Gastroesophageal sphincter (tissue), 4 donors: Measurements from ENCODE around the gene MAML2. TPM values are rescaled to one million over a fixed set of nuclear protein-coding genes. Genes with fewer than 3 reads are reported as not detected.

Experiments
- ATAC-seq: fragments of 150-250 bp; one replicate; pipeline ENCODE4 v1.9.1; 2016; ENCODE audit warnings: mild to moderate bottlenecking, moderate library complexity
- H3K27ac ChIP-seq, 4 donors: fragments of 200-600 bp; sonication (generic) in 3 of 4; 1 replicate in 3 of 4; 2 replicates in 1 of 4; pipeline ENCODE4 v1.5.1; 2016 to 2019
- H3K27me3 ChIP-seq: fragments of 200-600 bp; sonication (generic); one replicate; pipeline ENCODE4 v1.5.1; 2019
- H3K36me3 ChIP-seq, 2 donors: fragments of 200-600 bp; sonication (generic); one replicate each; pipeline ENCODE4 v1.5.1; 2019; ENCODE audit warnings: control low read depth in 1 of 2
- H3K4me1 ChIP-seq, 3 donors: fragments of 200-600 bp; sonication (generic); 1 replicate in 2 of 3; 2 replicates in 1 of 3; pipeline ENCODE4 v1.5.1; 2016 to 2019; ENCODE audit warnings: control low read depth in 2 of 3
- H3K4me3 ChIP-seq, 2 donors: fragments of 200-600 bp; sonication (generic); one replicate each; pipeline ENCODE4 v1.5.1; 2019; ENCODE audit warnings: mild to moderate bottlenecking in 1 of 2, moderate library complexity in 1 of 2
- H3K9me3 ChIP-seq, 3 donors: fragments of 200-600 bp; sonication (generic); one replicate each; pipeline ENCODE4 v1.5.1; 2017 to 2019; ENCODE audit warnings: control low read depth in 2 of 3
- CTCF ChIP-seq, 4 experiments: fragments of 200-600 bp in 2 of 4; fragments of 450-650 bp in 2 of 4; sonication (generic) in 1 of 4; IDR thresholded peaks; one replicate each; pipeline ENCODE4 v1.5.1; 2017 to 2019; ENCODE audit warnings: antibody characterized with exemption in 4 of 4, mild to moderate bottlenecking in 2 of 4, moderate library complexity in 2 of 4
- EP300 ChIP-seq: sonication (generic); formaldehyde crosslinking; IDR thresholded peaks from one replicate; pipeline ENCODE4 v1.6.1; 2017; ENCODE audit warnings: antibody characterized with exemption, mild to moderate bottlenecking
- POLR2A ChIP-seq, 2 donors: fragments of 450-650 bp; IDR thresholded peaks; one replicate each; pipeline ENCODE4 v1.6.1; 2017; ENCODE audit warnings: antibody characterized with exemption in 2 of 2, mild to moderate bottlenecking in 2 of 2, moderate library complexity in 1 of 2
- POLR2AphosphoS5 ChIP-seq: sonication (generic); formaldehyde crosslinking; IDR thresholded peaks from one replicate; pipeline ENCODE4 v1.6.1; 2017; ENCODE audit warnings: antibody characterized with exemption
- WGBS, 2 donors: methylation state at CpG; one replicate each; pipeline ENCODE4 v1.1.5; 2018; ENCODE audit warnings: low coverage in 1 of 2; 5-methylcytosine and 5-hydroxymethylcytosine counted together
- total RNA-seq, 4 donors: library from RNA; depleted of rRNA; stranded (reverse); fragments of >200 nt; gene quantifications; one replicate each; pipeline ENCODE4 v1.1.0, GENCODE V29; 2016

The MAML2 gene
- total RNA-seq, 4 donors from 2014 or later: 15.8 to 31.8 (median 23.7) TPM

- Histone ChIP-seq H3K27me3 (no peaks in the 10 kb centered on the region), H3K4me1 (peaks cover 9 to 35% (median 9%) of the 10 kb centered on the region in 3 donors), H3K9me3 (no peaks in the 10 kb centered on the region), H3K4me3 (no peak overlapping the region), H3K27ac (peak overlapping the region; percentile 25 to 77 (median 60)), H3K36me3 (no peaks in the 10 kb centered on the region)
- TF ChIP-seq POLR2AphosphoS5: no peak
- no peak for TF ChIP-seq POLR2A (IDR thresholded peaks at IDR 0.05)
- TF ChIP-seq CTCF (IDR thresholded peaks at IDR 0.05): no peak
- TF ChIP-seq EP300: no peak
- no peak for ATAC-seq
- 48 to 59% methylated on average over 4 to 5 of the region's 5 CpGs for WGBS, 2 donors
These were observed 228.6 kb downstream of the MAML2 start for GRCh38 chr11:96114178-96115064.

- peak; percentile 48 for ATAC-seq
- no peak for TF ChIP-seq POLR2AphosphoS5
- no peaks in the 10 kb centered on the region for H3K27me3 ChIP-seq
- 2 to 7% methylated on average over 4 of the region's 4 CpGs for WGBS, 2 donors
- no peaks in the 10 kb centered on the region for H3K9me3 ChIP-seq
- no peaks in the 10 kb centered on the region for H3K36me3 ChIP-seq
- peak overlapping the region; percentile 52 to 88 (median 74) for H3K27ac ChIP-seq
- H3K4me1 ChIP-seq: peaks cover 9 to 35% (median 9%) of the 10 kb centered on the region in 3 donors
- H3K4me3 ChIP-seq: no peak overlapping the region
These were observed 229.8 kb downstream of the MAML2 start for GRCh38 chr11:96113193-96113681.

- no peak for ATAC-seq
- H3K4me3 ChIP-seq: no peak overlapping the region
- peak overlapping the region; percentile 50 to 77 (median 62) for H3K27ac ChIP-seq
- H3K27me3 ChIP-seq: no peaks in the 10 kb centered on the region
- H3K9me3 ChIP-seq: no peaks in the 10 kb centered on the region
- WGBS, 2 donors: 65 to 70% methylated on average over 2 to 3 of the region's 5 CpGs
- H3K4me1 ChIP-seq: peaks cover 9 to 35% (median 9%) of the 10 kb centered on the region in 3 donors
- no peaks in the 10 kb centered on the region for H3K36me3 ChIP-seq
- TF ChIP-seq POLR2A (IDR thresholded peaks at IDR 0.05) (no peak), POLR2AphosphoS5 (no peak), EP300 (no peak), CTCF (IDR thresholded peaks at IDR 0.05) (no peak)
These were observed 230.5 kb downstream of the MAML2 start for GRCh38 chr11:96112192-96113128.

GRCh38 chr11:96111308-96111707, 231.7 kb downstream of the MAML2 start:
- H3K27me3 ChIP-seq: no peaks in the 10 kb centered on the region
- ATAC-seq: no peak
- no peaks in the 10 kb centered on the region for H3K36me3 ChIP-seq
- peak overlapping the region in 1 of 4 donors; percentile 77 for H3K27ac ChIP-seq
- no peaks in the 10 kb centered on the region for H3K9me3 ChIP-seq
- 94 to 97% methylated on average over 5 of the region's 5 CpGs for WGBS, 2 donors
- no peak overlapping the region for H3K4me3 ChIP-seq
- no peak for TF ChIP-seq CTCF (IDR thresholded peaks at IDR 0.05)
- H3K4me1 ChIP-seq: peaks cover 9 to 39% (median 9%) of the 10 kb centered on the region in 3 donors

GRCh38 chr11:96110302-96110701, 232.7 kb downstream of the MAML2 start:
- H3K36me3 ChIP-seq: no peaks in the 10 kb centered on the region
- H3K4me1 ChIP-seq: peaks cover 10 to 48% (median 14%) of the 10 kb centered on the region in 3 donors
- no peaks in the 10 kb centered on the region for H3K27me3 ChIP-seq
- no peaks in the 10 kb centered on the region for H3K9me3 ChIP-seq
- ATAC-seq: no peak
- no peak overlapping the region for H3K4me3 ChIP-seq
- TF ChIP-seq EP300 (no peak), POLR2AphosphoS5 (no peak), CTCF (IDR thresholded peaks at IDR 0.05) (no peak), POLR2A (IDR thresholded peaks at IDR 0.05) (no peak)
- WGBS, 2 donors: 88 to 100% methylated on average over 4 of the region's 4 CpGs
- no peak overlapping the region for H3K27ac ChIP-seq
